GM12878 (cell line): Measurements from ENCODE around the gene C2orf66.

ENCODE experiments used
- KDM1A ChIP-seq: fragments of 200-600 bp; sonication (generic); IDR thresholded peaks from 2 replicates; pipeline ENCODE4 v1.6.1; 2016; ENCODE audit warnings: borderline replicate concordance
- POLR2A ChIP-seq: IDR thresholded peaks from 2 replicates; pipeline ENCODE4 v1.6.1; 2011; ENCODE audit warnings: low read depth, mild to moderate bottlenecking, low read length
- ZNF384 ChIP-seq: IDR thresholded peaks from 2 replicates; pipeline ENCODE4 v1.6.1; 2012; ENCODE audit warnings: low read depth, mild to moderate bottlenecking, low read length, improper control_type of control experiment, borderline replicate concordance
- TF ChIP-seq, protein P1 (sequence below): fragments of 450-650 bp; IDR thresholded peaks from 2 replicates; pipeline ENCODE4 v1.6.1; 2017; ENCODE audit warnings: mild to moderate bottlenecking, moderate library complexity
- TF ChIP-seq, protein P2 (sequence below): IDR thresholded peaks from 2 replicates; pipeline ENCODE4 v1.6.1; 2012; ENCODE audit warnings: mild to moderate bottlenecking, low read depth, low read length
- TF ChIP-seq, protein P3 (sequence below), 3 experiments: IDR thresholded peaks in 2 of 3; conservative IDR thresholded peaks in 1 of 3; 2 replicates each; pipeline ENCODE4 v1.5.1; 2011; ENCODE audit warnings: low read depth in 3 of 3, low read length in 3 of 3, mild to moderate bottlenecking in 3 of 3, control low read depth in 2 of 3, moderate library complexity in 2 of 3, inconsistent platforms in 1 of 3, mixed read lengths in 1 of 3; ENCODE audit not compliant: control insufficient read depth in 2 of 3, insufficient read depth in 1 of 3; ENCODE audit errors: extremely low read depth in 1 of 3
- TF ChIP-seq, protein P4 (sequence below): fragments of 450-650 bp; IDR thresholded peaks from 2 replicates; pipeline ENCODE4 v1.6.1; 2017; ENCODE audit warnings: antibody characterized with exemption, mild to moderate bottlenecking, moderate library complexity

DNA sequence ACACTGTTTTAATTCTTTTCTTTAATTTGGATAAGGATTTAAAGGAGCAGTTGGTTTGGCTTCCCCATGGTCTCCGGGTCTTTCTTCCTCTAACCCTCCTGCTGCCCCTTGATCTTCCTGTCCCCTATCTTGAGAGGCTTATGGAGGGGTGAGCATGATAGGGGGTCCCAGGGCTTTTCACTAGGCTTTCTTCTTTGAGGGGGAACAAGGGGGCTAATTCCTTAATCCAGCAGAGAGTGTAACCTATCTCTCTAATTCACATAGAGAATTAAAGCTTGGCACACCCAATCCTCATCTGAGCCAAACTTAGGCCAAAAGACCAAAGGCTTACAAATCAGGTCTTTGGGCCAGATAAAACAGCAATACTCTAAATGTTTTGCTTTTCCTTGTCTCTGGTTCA, 21.5 kb upstream of the C2orf66 start:
- TF ChIP-seq ZNF384: no peak
- TF ChIP-seq, protein P1, sequence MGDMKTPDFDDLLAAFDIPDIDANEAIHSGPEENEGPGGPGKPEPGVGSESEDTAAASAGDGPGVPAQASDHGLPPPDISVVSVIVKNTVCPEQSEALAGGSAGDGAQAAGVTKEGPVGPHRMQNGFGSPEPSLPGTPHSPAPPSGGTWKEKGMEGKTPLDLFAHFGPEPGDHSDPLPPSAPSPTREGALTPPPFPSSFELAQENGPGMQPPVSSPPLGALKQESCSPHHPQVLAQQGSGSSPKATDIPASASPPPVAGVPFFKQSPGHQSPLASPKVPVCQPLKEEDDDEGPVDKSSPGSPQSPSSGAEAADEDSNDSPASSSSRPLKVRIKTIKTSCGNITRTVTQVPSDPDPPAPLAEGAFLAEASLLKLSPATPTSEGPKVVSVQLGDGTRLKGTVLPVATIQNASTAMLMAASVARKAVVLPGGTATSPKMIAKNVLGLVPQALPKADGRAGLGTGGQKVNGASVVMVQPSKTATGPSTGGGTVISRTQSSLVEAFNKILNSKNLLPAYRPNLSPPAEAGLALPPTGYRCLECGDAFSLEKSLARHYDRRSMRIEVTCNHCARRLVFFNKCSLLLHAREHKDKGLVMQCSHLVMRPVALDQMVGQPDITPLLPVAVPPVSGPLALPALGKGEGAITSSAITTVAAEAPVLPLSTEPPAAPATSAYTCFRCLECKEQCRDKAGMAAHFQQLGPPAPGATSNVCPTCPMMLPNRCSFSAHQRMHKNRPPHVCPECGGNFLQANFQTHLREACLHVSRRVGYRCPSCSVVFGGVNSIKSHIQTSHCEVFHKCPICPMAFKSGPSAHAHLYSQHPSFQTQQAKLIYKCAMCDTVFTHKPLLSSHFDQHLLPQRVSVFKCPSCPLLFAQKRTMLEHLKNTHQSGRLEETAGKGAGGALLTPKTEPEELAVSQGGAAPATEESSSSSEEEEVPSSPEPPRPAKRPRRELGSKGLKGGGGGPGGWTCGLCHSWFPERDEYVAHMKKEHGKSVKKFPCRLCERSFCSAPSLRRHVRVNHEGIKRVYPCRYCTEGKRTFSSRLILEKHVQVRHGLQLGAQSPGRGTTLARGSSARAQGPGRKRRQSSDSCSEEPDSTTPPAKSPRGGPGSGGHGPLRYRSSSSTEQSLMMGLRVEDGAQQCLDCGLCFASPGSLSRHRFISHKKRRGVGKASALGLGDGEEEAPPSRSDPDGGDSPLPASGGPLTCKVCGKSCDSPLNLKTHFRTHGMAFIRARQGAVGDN: no peak
- TF ChIP-seq, protein P2, sequence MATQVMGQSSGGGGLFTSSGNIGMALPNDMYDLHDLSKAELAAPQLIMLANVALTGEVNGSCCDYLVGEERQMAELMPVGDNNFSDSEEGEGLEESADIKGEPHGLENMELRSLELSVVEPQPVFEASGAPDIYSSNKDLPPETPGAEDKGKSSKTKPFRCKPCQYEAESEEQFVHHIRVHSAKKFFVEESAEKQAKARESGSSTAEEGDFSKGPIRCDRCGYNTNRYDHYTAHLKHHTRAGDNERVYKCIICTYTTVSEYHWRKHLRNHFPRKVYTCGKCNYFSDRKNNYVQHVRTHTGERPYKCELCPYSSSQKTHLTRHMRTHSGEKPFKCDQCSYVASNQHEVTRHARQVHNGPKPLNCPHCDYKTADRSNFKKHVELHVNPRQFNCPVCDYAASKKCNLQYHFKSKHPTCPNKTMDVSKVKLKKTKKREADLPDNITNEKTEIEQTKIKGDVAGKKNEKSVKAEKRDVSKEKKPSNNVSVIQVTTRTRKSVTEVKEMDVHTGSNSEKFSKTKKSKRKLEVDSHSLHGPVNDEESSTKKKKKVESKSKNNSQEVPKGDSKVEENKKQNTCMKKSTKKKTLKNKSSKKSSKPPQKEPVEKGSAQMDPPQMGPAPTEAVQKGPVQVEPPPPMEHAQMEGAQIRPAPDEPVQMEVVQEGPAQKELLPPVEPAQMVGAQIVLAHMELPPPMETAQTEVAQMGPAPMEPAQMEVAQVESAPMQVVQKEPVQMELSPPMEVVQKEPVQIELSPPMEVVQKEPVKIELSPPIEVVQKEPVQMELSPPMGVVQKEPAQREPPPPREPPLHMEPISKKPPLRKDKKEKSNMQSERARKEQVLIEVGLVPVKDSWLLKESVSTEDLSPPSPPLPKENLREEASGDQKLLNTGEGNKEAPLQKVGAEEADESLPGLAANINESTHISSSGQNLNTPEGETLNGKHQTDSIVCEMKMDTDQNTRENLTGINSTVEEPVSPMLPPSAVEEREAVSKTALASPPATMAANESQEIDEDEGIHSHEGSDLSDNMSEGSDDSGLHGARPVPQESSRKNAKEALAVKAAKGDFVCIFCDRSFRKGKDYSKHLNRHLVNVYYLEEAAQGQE: no peak
- TF ChIP-seq, protein P3, sequence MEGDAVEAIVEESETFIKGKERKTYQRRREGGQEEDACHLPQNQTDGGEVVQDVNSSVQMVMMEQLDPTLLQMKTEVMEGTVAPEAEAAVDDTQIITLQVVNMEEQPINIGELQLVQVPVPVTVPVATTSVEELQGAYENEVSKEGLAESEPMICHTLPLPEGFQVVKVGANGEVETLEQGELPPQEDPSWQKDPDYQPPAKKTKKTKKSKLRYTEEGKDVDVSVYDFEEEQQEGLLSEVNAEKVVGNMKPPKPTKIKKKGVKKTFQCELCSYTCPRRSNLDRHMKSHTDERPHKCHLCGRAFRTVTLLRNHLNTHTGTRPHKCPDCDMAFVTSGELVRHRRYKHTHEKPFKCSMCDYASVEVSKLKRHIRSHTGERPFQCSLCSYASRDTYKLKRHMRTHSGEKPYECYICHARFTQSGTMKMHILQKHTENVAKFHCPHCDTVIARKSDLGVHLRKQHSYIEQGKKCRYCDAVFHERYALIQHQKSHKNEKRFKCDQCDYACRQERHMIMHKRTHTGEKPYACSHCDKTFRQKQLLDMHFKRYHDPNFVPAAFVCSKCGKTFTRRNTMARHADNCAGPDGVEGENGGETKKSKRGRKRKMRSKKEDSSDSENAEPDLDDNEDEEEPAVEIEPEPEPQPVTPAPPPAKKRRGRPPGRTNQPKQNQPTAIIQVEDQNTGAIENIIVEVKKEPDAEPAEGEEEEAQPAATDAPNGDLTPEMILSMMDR (IDR thresholded peaks at IDR 0.05 in 2 of 3, conservative IDR thresholded peaks at IDR 0.05 in 1 of 3; ENCODE audit: control insufficient read depth in 2 of 3, extremely low read depth in 1 of 3, insufficient read depth in 1 of 3, low read depth in 3 of 3, low read length in 3 of 3): no peak
- TF ChIP-seq KDM1A: no peak
- no peak for TF ChIP-seq POLR2A
- TF ChIP-seq, protein P4, sequence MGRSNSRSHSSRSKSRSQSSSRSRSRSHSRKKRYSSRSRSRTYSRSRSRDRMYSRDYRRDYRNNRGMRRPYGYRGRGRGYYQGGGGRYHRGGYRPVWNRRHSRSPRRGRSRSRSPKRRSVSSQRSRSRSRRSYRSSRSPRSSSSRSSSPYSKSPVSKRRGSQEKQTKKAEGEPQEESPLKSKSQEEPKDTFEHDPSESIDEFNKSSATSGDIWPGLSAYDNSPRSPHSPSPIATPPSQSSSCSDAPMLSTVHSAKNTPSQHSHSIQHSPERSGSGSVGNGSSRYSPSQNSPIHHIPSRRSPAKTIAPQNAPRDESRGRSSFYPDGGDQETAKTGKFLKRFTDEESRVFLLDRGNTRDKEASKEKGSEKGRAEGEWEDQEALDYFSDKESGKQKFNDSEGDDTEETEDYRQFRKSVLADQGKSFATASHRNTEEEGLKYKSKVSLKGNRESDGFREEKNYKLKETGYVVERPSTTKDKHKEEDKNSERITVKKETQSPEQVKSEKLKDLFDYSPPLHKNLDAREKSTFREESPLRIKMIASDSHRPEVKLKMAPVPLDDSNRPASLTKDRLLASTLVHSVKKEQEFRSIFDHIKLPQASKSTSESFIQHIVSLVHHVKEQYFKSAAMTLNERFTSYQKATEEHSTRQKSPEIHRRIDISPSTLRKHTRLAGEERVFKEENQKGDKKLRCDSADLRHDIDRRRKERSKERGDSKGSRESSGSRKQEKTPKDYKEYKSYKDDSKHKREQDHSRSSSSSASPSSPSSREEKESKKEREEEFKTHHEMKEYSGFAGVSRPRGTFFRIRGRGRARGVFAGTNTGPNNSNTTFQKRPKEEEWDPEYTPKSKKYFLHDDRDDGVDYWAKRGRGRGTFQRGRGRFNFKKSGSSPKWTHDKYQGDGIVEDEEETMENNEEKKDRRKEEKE: no peak
